H9 (cell line): ENCODE measurements around the gene ANXA3. TPM values are rescaled to one million over a fixed set of nuclear protein-coding genes. Genes with fewer than 3 reads are reported as not detected.

Source experiments
- DNase-seq: peaks from one replicate; pipeline ENCODE4 v3.0.0-alpha.2; 2017
- H2AFZ ChIP-seq: one replicate; pipeline ENCODE4 v1.6.1; 2013; ENCODE audit warnings: mild to moderate bottlenecking, low read length, control low read depth, moderate library complexity
- H2AK5ac ChIP-seq: 2 replicates; pipeline ENCODE4 v1.6.1; 2013; ENCODE audit warnings: low read length, control low read depth, mixed read lengths; ENCODE audit not compliant: insufficient read length
- H2BK120ac ChIP-seq: one replicate; pipeline ENCODE4 v1.6.1; 2013; ENCODE audit warnings: low read depth, mild to moderate bottlenecking, low read length, control low read depth, inconsistent platforms; ENCODE audit not compliant: poor library complexity, severe bottlenecking
- H2BK12ac ChIP-seq: 2 replicates; pipeline ENCODE4 v1.6.1; 2013; ENCODE audit warnings: low read length, control low read depth, mixed read lengths, low read depth; ENCODE audit not compliant: insufficient read length
- H2BK15ac ChIP-seq: 2 replicates; pipeline ENCODE4 v1.6.1; 2013; ENCODE audit warnings: low read depth, low read length, control low read depth
- H2BK20ac ChIP-seq: one replicate; pipeline ENCODE4 v1.6.1; 2013; ENCODE audit warnings: low read depth, mild to moderate bottlenecking, low read length, control low read depth, inconsistent platforms; ENCODE audit not compliant: poor library complexity, severe bottlenecking
- H2BK5ac ChIP-seq: 2 replicates; pipeline ENCODE4 v1.6.1; 2013; ENCODE audit warnings: low read length, control low read depth, mixed read lengths; ENCODE audit not compliant: insufficient read length
- H3K14ac ChIP-seq: 2 replicates; pipeline ENCODE4 v1.6.1; 2013; ENCODE audit warnings: low read length, control low read depth; ENCODE audit not compliant: insufficient read depth
- H3K18ac ChIP-seq: 2 replicates; pipeline ENCODE4 v1.6.1; 2013; ENCODE audit warnings: low read depth, mild to moderate bottlenecking, mixed read lengths, low read length, control low read depth; ENCODE audit not compliant: insufficient read length
- H3K23ac ChIP-seq: 2 replicates; pipeline ENCODE4 v1.6.1; 2013; ENCODE audit warnings: low read length, control low read depth, mixed read lengths, low read depth; ENCODE audit not compliant: insufficient read length
- H3K23me2 ChIP-seq: 2 replicates; pipeline ENCODE4 v1.6.1; 2013; ENCODE audit warnings: low read depth, mild to moderate bottlenecking, mixed read lengths, low read length, control low read depth; ENCODE audit not compliant: insufficient read length, poor library complexity, severe bottlenecking
- H3K27ac ChIP-seq: 2 replicates; pipeline ENCODE4 v1.5.1; 2013; ENCODE audit warnings: low read length, control low read depth, mixed read lengths, low read depth; ENCODE audit not compliant: insufficient read length
- H3K27me3 ChIP-seq: 2 replicates; pipeline ENCODE4 v1.6.1; 2013; ENCODE audit warnings: low read length, control low read depth, inconsistent platforms; ENCODE audit not compliant: insufficient read depth
- H3K4ac ChIP-seq: 2 replicates; pipeline ENCODE4 v1.6.1; 2013; ENCODE audit warnings: low read depth, mild to moderate bottlenecking, control low read depth, inconsistent platforms, low read length, moderate library complexity
- H3K4me1 ChIP-seq: 2 replicates; pipeline ENCODE4 v1.6.1; 2013; ENCODE audit warnings: low read length, control low read depth, inconsistent platforms; ENCODE audit not compliant: insufficient read depth
- H3K4me2 ChIP-seq: 2 replicates; pipeline ENCODE4 v1.6.1; 2013; ENCODE audit warnings: low read length, control low read depth, mixed read lengths; ENCODE audit not compliant: insufficient read length, insufficient read depth
- H3K56ac ChIP-seq: 2 replicates; pipeline ENCODE4 v1.6.1; 2013; ENCODE audit warnings: low read depth, mild to moderate bottlenecking, mixed read lengths, low read length, control low read depth; ENCODE audit not compliant: insufficient read length
- H3K79me1 ChIP-seq: 2 replicates; pipeline ENCODE4 v1.6.1; 2013; ENCODE audit warnings: low read depth, mild to moderate bottlenecking, moderate library complexity, low read length, control low read depth, inconsistent platforms; ENCODE audit not compliant: insufficient read depth, poor library complexity, severe bottlenecking
- H3K79me2 ChIP-seq: 2 replicates; pipeline ENCODE4 v1.6.1; 2013; ENCODE audit warnings: low read length, control low read depth, inconsistent platforms; ENCODE audit not compliant: insufficient read depth
- H3K9ac ChIP-seq: 2 replicates; pipeline ENCODE4 v1.6.1; 2013; ENCODE audit warnings: low read length, control low read depth, mixed read lengths; ENCODE audit not compliant: insufficient read length; ENCODE audit errors: extremely low read depth
- H3K9me3 ChIP-seq: one replicate; pipeline ENCODE4 v1.6.1; 2013; ENCODE audit warnings: low read depth, low read length, inconsistent platforms; ENCODE audit not compliant: control insufficient read depth
- H3T11ph ChIP-seq: one replicate; pipeline ENCODE4 v1.6.1; 2013; ENCODE audit warnings: mild to moderate bottlenecking, low read length, control low read depth, inconsistent platforms
- H4K20me1 ChIP-seq: one replicate; pipeline ENCODE4 v1.6.1; 2013; ENCODE audit not compliant: control insufficient read depth, insufficient read length, insufficient read depth
- H4K5ac ChIP-seq: 2 replicates; pipeline ENCODE4 v1.6.1; 2013; ENCODE audit warnings: low read depth, mild to moderate bottlenecking, mixed read lengths, low read length, control low read depth; ENCODE audit not compliant: insufficient read length
- H4K8ac ChIP-seq: replicated peaks from 2 replicates; pipeline ENCODE4 v1.6.1; 2013; ENCODE audit warnings: low read length, control low read depth, mixed read lengths, low read depth; ENCODE audit not compliant: insufficient read length
- H4K91ac ChIP-seq: 2 replicates; pipeline ENCODE4 v1.6.1; 2013; ENCODE audit warnings: low read depth, mild to moderate bottlenecking, moderate library complexity, mixed read lengths, low read length, control low read depth; ENCODE audit not compliant: insufficient read length
- H3K27ac Mint-ChIP-seq, 3 experiments: 2 replicates in 2 of 3; 3 replicates in 1 of 3; pipeline ENCODE4 v1.8.0; 2020 to 2021; ENCODE audit warnings: mixed read lengths in 3 of 3, mild to moderate bottlenecking in 1 of 3, moderate library complexity in 1 of 3
- H3K27me3 Mint-ChIP-seq: 2 replicates; pipeline ENCODE4 v1.8.0; 2021; ENCODE audit warnings: low read depth, mild to moderate bottlenecking, moderate library complexity, mixed read lengths
- H3K36me3 Mint-ChIP-seq, 3 experiments: 2 replicates in 2 of 3; 3 replicates in 1 of 3; pipeline ENCODE4 v1.8.0; 2020 to 2021; ENCODE audit warnings: low read depth in 3 of 3, mixed read lengths in 3 of 3; ENCODE audit not compliant: insufficient read depth in 1 of 3
- H3K4me1 Mint-ChIP-seq, 2 experiments: 2 replicates each; pipeline ENCODE4 v1.8.0; 2020; ENCODE audit warnings: mixed read lengths in 2 of 2
- H3K4me3 Mint-ChIP-seq, 2 experiments: 2 replicates in 1 of 2; 3 replicates in 1 of 2; pipeline ENCODE4 v1.8.0; 2020 to 2021; ENCODE audit warnings: mild to moderate bottlenecking in 2 of 2, mixed read lengths in 2 of 2, moderate library complexity in 1 of 2
- H3K9me3 Mint-ChIP-seq, 2 experiments: 2 replicates in 1 of 2; 3 replicates in 1 of 2; pipeline ENCODE4 v1.8.0; 2020; ENCODE audit warnings: mild to moderate bottlenecking in 2 of 2, mixed read lengths in 2 of 2, moderate library complexity in 1 of 2
- CTCF ChIP-seq: fragments of 200-600 bp; sonication (generic); conservative IDR thresholded peaks from 3 replicates; pipeline ENCODE4 v1.8.0; 2021; ENCODE audit warnings: antibody characterized with exemption, mild to moderate bottlenecking
- WGBS: extraction: QIAGEN DNeasy Blood & Tissue Kit; methylation state at CpG from one replicate; pipeline ENCODE4 v1.1.7; 2013; ENCODE audit warnings: missing lambda C conversion rate, low lambda C conversion rate, mixed read lengths; ENCODE audit not compliant: insufficient read length; ENCODE audit errors: extremely low coverage; 5-methylcytosine and 5-hydroxymethylcytosine counted together
- total RNA-seq: library from RNA; stranded (reverse); gene quantifications from 2 replicates; pipeline ENCODE4 v1.2.1, GENCODE V29; 2021

Gene ANXA3
- total RNA-seq, 1 experiment from 2014 or later = 20.6 TPM

- no peak overlapping the region for H2BK12ac ChIP-seq
- no peak overlapping the region for H3K4me3 Mint-ChIP-seq
- no peak overlapping the region for H3K23ac ChIP-seq
- H3K4me2 ChIP-seq = no peak overlapping the region
- no peak overlapping the region for H3K27ac ChIP-seq
- no peaks in the 10 kb centered on the region for H4K20me1 ChIP-seq
- no peak overlapping the region for H4K8ac ChIP-seq
- no peaks in the 10 kb centered on the region for H3K9me3 Mint-ChIP-seq
- H3K79me2 ChIP-seq = no peaks in the 10 kb centered on the region
- H3K27me3 Mint-ChIP-seq = no peaks in the 10 kb centered on the region
- no peak overlapping the region for H2AFZ ChIP-seq
- H2BK15ac ChIP-seq = no peak overlapping the region
- H3K14ac ChIP-seq = no peak overlapping the region
- no peak overlapping the region for H4K5ac ChIP-seq
- H3K18ac ChIP-seq = no peak overlapping the region
- H2AK5ac ChIP-seq = no peak overlapping the region
- H2BK5ac ChIP-seq = no peak overlapping the region
- no peaks in the 10 kb centered on the region for H3K4me1 ChIP-seq
- H3K9me3 ChIP-seq = no peaks in the 10 kb centered on the region
- no peak for TF ChIP-seq CTCF
- H3T11ph ChIP-seq = no peak overlapping the region
- no peak overlapping the region for H3K9ac ChIP-seq
- H3K36me3 Mint-ChIP-seq = no peaks in the 10 kb centered on the region
- WGBS = no CpG with 5 or more reads among the region's 1 CpG
- no peak overlapping the region for H2BK120ac ChIP-seq
- H3K56ac ChIP-seq = no peak overlapping the region
- no peak overlapping the region for H4K91ac ChIP-seq
- H3K23me2 ChIP-seq = no peaks in the 10 kb centered on the region
- H3K4ac ChIP-seq = no peak overlapping the region
- no peak overlapping the region for H3K27ac Mint-ChIP-seq
- no peak for DNase-seq
- H3K79me1 ChIP-seq = no peaks in the 10 kb centered on the region
- H3K4me1 Mint-ChIP-seq = peaks cover 5 to 8% of the 10 kb centered on the region in 2 experiments; a peak in 2 of 4 replicates
- H2BK20ac ChIP-seq = no peak overlapping the region
- no peaks in the 10 kb centered on the region for H3K27me3 ChIP-seq
Observed at GRCh38 chr4:78618436-78618835, 66.9 kb downstream of the ANXA3 start.
